H9 (cell line): Measurements from ENCODE around the gene PCGF3. TPM values are rescaled to one million over a fixed set of nuclear protein-coding genes. Genes with fewer than 3 reads are reported as not detected.

Experiments
- DNase-seq: peaks from one replicate; pipeline ENCODE4 v3.0.0-alpha.2; 2017
- H2AFZ ChIP-seq: one replicate; pipeline ENCODE4 v1.6.1; 2013; ENCODE audit warnings: mild to moderate bottlenecking, low read length, control low read depth, moderate library complexity
- H2AK5ac ChIP-seq: 2 replicates; pipeline ENCODE4 v1.6.1; 2013; ENCODE audit warnings: low read length, control low read depth, mixed read lengths; ENCODE audit not compliant: insufficient read length
- H2BK120ac ChIP-seq: one replicate; pipeline ENCODE4 v1.6.1; 2013; ENCODE audit warnings: low read depth, mild to moderate bottlenecking, low read length, control low read depth, inconsistent platforms; ENCODE audit not compliant: poor library complexity, severe bottlenecking
- H2BK12ac ChIP-seq: 2 replicates; pipeline ENCODE4 v1.6.1; 2013; ENCODE audit warnings: low read length, control low read depth, mixed read lengths, low read depth; ENCODE audit not compliant: insufficient read length
- H2BK15ac ChIP-seq: 2 replicates; pipeline ENCODE4 v1.6.1; 2013; ENCODE audit warnings: low read depth, low read length, control low read depth
- H2BK20ac ChIP-seq: one replicate; pipeline ENCODE4 v1.6.1; 2013; ENCODE audit warnings: low read depth, mild to moderate bottlenecking, low read length, control low read depth, inconsistent platforms; ENCODE audit not compliant: poor library complexity, severe bottlenecking
- H2BK5ac ChIP-seq: 2 replicates; pipeline ENCODE4 v1.6.1; 2013; ENCODE audit warnings: low read length, control low read depth, mixed read lengths; ENCODE audit not compliant: insufficient read length
- H3K14ac ChIP-seq: 2 replicates; pipeline ENCODE4 v1.6.1; 2013; ENCODE audit warnings: low read length, control low read depth; ENCODE audit not compliant: insufficient read depth
- H3K18ac ChIP-seq: 2 replicates; pipeline ENCODE4 v1.6.1; 2013; ENCODE audit warnings: low read depth, mild to moderate bottlenecking, mixed read lengths, low read length, control low read depth; ENCODE audit not compliant: insufficient read length
- H3K23ac ChIP-seq: 2 replicates; pipeline ENCODE4 v1.6.1; 2013; ENCODE audit warnings: low read length, control low read depth, mixed read lengths, low read depth; ENCODE audit not compliant: insufficient read length
- H3K23me2 ChIP-seq: 2 replicates; pipeline ENCODE4 v1.6.1; 2013; ENCODE audit warnings: low read depth, mild to moderate bottlenecking, mixed read lengths, low read length, control low read depth; ENCODE audit not compliant: insufficient read length, poor library complexity, severe bottlenecking
- H3K27ac ChIP-seq: 2 replicates; pipeline ENCODE4 v1.5.1; 2013; ENCODE audit warnings: low read length, control low read depth, mixed read lengths, low read depth; ENCODE audit not compliant: insufficient read length
- H3K27me3 ChIP-seq: 2 replicates; pipeline ENCODE4 v1.6.1; 2013; ENCODE audit warnings: low read length, control low read depth, inconsistent platforms; ENCODE audit not compliant: insufficient read depth
- H3K4ac ChIP-seq: 2 replicates; pipeline ENCODE4 v1.6.1; 2013; ENCODE audit warnings: low read depth, mild to moderate bottlenecking, control low read depth, inconsistent platforms, low read length, moderate library complexity
- H3K4me1 ChIP-seq: 2 replicates; pipeline ENCODE4 v1.6.1; 2013; ENCODE audit warnings: low read length, control low read depth, inconsistent platforms; ENCODE audit not compliant: insufficient read depth
- H3K4me2 ChIP-seq: 2 replicates; pipeline ENCODE4 v1.6.1; 2013; ENCODE audit warnings: low read length, control low read depth, mixed read lengths; ENCODE audit not compliant: insufficient read length, insufficient read depth
- H3K56ac ChIP-seq: 2 replicates; pipeline ENCODE4 v1.6.1; 2013; ENCODE audit warnings: low read depth, mild to moderate bottlenecking, mixed read lengths, low read length, control low read depth; ENCODE audit not compliant: insufficient read length
- H3K79me1 ChIP-seq: 2 replicates; pipeline ENCODE4 v1.6.1; 2013; ENCODE audit warnings: low read depth, mild to moderate bottlenecking, moderate library complexity, low read length, control low read depth, inconsistent platforms; ENCODE audit not compliant: insufficient read depth, poor library complexity, severe bottlenecking
- H3K79me2 ChIP-seq: 2 replicates; pipeline ENCODE4 v1.6.1; 2013; ENCODE audit warnings: low read length, control low read depth, inconsistent platforms; ENCODE audit not compliant: insufficient read depth
- H3K9ac ChIP-seq: 2 replicates; pipeline ENCODE4 v1.6.1; 2013; ENCODE audit warnings: low read length, control low read depth, mixed read lengths; ENCODE audit not compliant: insufficient read length; ENCODE audit errors: extremely low read depth
- H3K9me3 ChIP-seq: one replicate; pipeline ENCODE4 v1.6.1; 2013; ENCODE audit warnings: low read depth, low read length, inconsistent platforms; ENCODE audit not compliant: control insufficient read depth
- H3T11ph ChIP-seq: one replicate; pipeline ENCODE4 v1.6.1; 2013; ENCODE audit warnings: mild to moderate bottlenecking, low read length, control low read depth, inconsistent platforms
- H4K20me1 ChIP-seq: one replicate; pipeline ENCODE4 v1.6.1; 2013; ENCODE audit not compliant: control insufficient read depth, insufficient read length, insufficient read depth
- H4K5ac ChIP-seq: 2 replicates; pipeline ENCODE4 v1.6.1; 2013; ENCODE audit warnings: low read depth, mild to moderate bottlenecking, mixed read lengths, low read length, control low read depth; ENCODE audit not compliant: insufficient read length
- H4K8ac ChIP-seq: replicated peaks from 2 replicates; pipeline ENCODE4 v1.6.1; 2013; ENCODE audit warnings: low read length, control low read depth, mixed read lengths, low read depth; ENCODE audit not compliant: insufficient read length
- H4K91ac ChIP-seq: 2 replicates; pipeline ENCODE4 v1.6.1; 2013; ENCODE audit warnings: low read depth, mild to moderate bottlenecking, moderate library complexity, mixed read lengths, low read length, control low read depth; ENCODE audit not compliant: insufficient read length
- H3K27ac Mint-ChIP-seq, 3 experiments: 2 replicates in 2 of 3; 3 replicates in 1 of 3; pipeline ENCODE4 v1.8.0; 2020 to 2021; ENCODE audit warnings: mixed read lengths in 3 of 3, mild to moderate bottlenecking in 1 of 3, moderate library complexity in 1 of 3
- H3K27me3 Mint-ChIP-seq: 2 replicates; pipeline ENCODE4 v1.8.0; 2021; ENCODE audit warnings: low read depth, mild to moderate bottlenecking, moderate library complexity, mixed read lengths
- H3K36me3 Mint-ChIP-seq, 3 experiments: 2 replicates in 2 of 3; 3 replicates in 1 of 3; pipeline ENCODE4 v1.8.0; 2020 to 2021; ENCODE audit warnings: low read depth in 3 of 3, mixed read lengths in 3 of 3; ENCODE audit not compliant: insufficient read depth in 1 of 3
- H3K4me1 Mint-ChIP-seq, 2 experiments: 2 replicates each; pipeline ENCODE4 v1.8.0; 2020; ENCODE audit warnings: mixed read lengths in 2 of 2
- H3K4me3 Mint-ChIP-seq, 2 experiments: 2 replicates in 1 of 2; 3 replicates in 1 of 2; pipeline ENCODE4 v1.8.0; 2020 to 2021; ENCODE audit warnings: mild to moderate bottlenecking in 2 of 2, mixed read lengths in 2 of 2, moderate library complexity in 1 of 2
- H3K9me3 Mint-ChIP-seq, 2 experiments: 2 replicates in 1 of 2; 3 replicates in 1 of 2; pipeline ENCODE4 v1.8.0; 2020; ENCODE audit warnings: mild to moderate bottlenecking in 2 of 2, mixed read lengths in 2 of 2, moderate library complexity in 1 of 2
- WGBS: extraction: QIAGEN DNeasy Blood & Tissue Kit; methylation state at CpG from one replicate; pipeline ENCODE4 v1.1.7; 2013; ENCODE audit warnings: missing lambda C conversion rate, low lambda C conversion rate, mixed read lengths; ENCODE audit not compliant: insufficient read length; ENCODE audit errors: extremely low coverage; 5-methylcytosine and 5-hydroxymethylcytosine counted together
- long read RNA-seq: library from polyadenylated mRNA; unstranded; transcript quantifications from one replicate; pipeline ENCODE4 v2.0.0, GENCODE V29; 2020
- total RNA-seq: library from RNA; stranded (reverse); gene quantifications from 2 replicates; pipeline ENCODE4 v1.2.1, GENCODE V29; 2021
- TF ChIP-seq, protein P1 (sequence below): fragments of 200-600 bp; sonication (generic); conservative IDR thresholded peaks from 3 replicates; pipeline ENCODE4 v1.8.0; 2021; ENCODE audit warnings: antibody characterized with exemption, mild to moderate bottlenecking

PCGF3 gene, protein sequence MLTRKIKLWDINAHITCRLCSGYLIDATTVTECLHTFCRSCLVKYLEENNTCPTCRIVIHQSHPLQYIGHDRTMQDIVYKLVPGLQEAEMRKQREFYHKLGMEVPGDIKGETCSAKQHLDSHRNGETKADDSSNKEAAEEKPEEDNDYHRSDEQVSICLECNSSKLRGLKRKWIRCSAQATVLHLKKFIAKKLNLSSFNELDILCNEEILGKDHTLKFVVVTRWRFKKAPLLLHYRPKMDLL
- total RNA-seq = 42.6 and 43.1 TPM in 2 replicates
- long read RNA-seq, full-length matches to known transcripts = 67 of 102 reads
- long read RNA-seq, partial matches to known transcripts = 9 of 102 reads
- long read RNA-seq, other reads (novel, unspliced or antisense) = 26 of 102 reads

DNA sequence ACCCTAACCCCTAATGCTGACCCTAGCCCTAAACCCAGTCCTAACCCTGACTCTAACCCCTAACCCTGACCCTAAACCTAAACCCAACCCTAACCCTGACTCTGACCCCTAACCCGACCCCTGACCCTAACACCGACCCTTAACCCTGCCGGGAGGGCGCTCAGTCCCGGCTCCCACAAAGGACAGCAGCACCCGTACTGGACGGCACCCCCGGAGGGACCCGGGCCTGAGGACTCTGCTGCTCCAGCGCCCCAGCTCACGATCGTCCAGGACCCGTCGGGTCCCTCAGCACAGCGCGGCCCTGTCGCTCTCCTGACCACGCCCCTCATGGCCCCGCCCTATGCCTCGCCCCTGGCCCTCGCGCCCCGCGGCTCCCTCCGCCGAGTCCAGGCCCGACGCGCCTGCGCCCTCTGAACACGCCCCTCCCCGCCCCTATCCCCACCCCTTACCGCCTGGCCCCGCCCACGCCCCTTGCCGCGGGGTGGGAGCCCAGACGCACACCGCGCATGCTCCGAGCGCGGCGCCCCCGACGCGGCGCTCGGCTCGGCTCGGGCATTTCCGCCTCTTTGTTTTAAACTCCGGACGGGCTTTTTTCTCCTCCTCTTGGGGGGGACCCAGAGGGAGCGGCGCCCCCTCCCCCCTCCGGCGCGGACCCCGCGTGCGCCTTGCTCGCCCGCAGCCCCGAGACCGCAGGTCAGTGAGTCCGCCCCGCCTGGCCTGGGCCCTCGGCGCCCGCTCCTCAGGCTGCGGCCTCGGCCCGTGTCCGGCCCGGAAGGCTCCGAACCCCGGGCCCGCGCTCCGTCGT lies at the start of gene PCGF3:
Gene PCGF3 (plus strand): TSS at position 555 of the 805 bp plus-strand sequence. CDS start 27,849 bp downstream, outside the sequence.
- no peak within 1 kb of the TSS for H2AK5ac ChIP-seq
- no CpG with 5 or more reads among the region's 82 CpGs for WGBS
- H2BK120ac ChIP-seq = no peak within 1 kb of the TSS
- no peak within 1 kb of the TSS for H4K5ac ChIP-seq
- no peaks in the 10 kb centered on the region for H3K4me1 ChIP-seq
- H2AFZ ChIP-seq = no peak within 1 kb of the TSS
- no peak within 1 kb of the TSS for H3K56ac ChIP-seq
- H3K14ac ChIP-seq = peak within 1 kb of the TSS; percentile 91
- H3K9me3 Mint-ChIP-seq = peaks cover 0 to 7% of the 10 kb centered on the region in 2 experiments; a peak in 2 of 5 replicates
- H3K18ac ChIP-seq = peak within 1 kb of the TSS; percentile 56
- peak; percentile 97 for DNase-seq
- no peaks in the 10 kb centered on the region for H3K9me3 ChIP-seq
- H3K27me3 ChIP-seq = no peaks in the 10 kb centered on the region; the same call in 1 of the 2 replicates
- peak within 1 kb of the TSS; percentile 53 to 75 for H3K4me3 Mint-ChIP-seq
- H4K20me1 ChIP-seq = peaks cover 4% of the 10 kb centered on the region
- H3K9ac ChIP-seq = peak within 1 kb of the TSS; percentile 87
- H3K27ac ChIP-seq = no peak within 1 kb of the TSS
- no peak within 1 kb of the TSS for H2BK5ac ChIP-seq
- no peak within 1 kb of the TSS; a peak in 1 of 7 replicates for H3K27ac Mint-ChIP-seq
- H4K8ac ChIP-seq = no peak within 1 kb of the TSS
- TF ChIP-seq, protein P1, sequence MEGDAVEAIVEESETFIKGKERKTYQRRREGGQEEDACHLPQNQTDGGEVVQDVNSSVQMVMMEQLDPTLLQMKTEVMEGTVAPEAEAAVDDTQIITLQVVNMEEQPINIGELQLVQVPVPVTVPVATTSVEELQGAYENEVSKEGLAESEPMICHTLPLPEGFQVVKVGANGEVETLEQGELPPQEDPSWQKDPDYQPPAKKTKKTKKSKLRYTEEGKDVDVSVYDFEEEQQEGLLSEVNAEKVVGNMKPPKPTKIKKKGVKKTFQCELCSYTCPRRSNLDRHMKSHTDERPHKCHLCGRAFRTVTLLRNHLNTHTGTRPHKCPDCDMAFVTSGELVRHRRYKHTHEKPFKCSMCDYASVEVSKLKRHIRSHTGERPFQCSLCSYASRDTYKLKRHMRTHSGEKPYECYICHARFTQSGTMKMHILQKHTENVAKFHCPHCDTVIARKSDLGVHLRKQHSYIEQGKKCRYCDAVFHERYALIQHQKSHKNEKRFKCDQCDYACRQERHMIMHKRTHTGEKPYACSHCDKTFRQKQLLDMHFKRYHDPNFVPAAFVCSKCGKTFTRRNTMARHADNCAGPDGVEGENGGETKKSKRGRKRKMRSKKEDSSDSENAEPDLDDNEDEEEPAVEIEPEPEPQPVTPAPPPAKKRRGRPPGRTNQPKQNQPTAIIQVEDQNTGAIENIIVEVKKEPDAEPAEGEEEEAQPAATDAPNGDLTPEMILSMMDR = no peak
- peaks cover 8% of the 10 kb centered on the region for H3K79me1 ChIP-seq
- peaks cover 21% of the 10 kb centered on the region; the same call in 1 of the 2 replicates for H3K79me2 ChIP-seq
- H2BK20ac ChIP-seq = no peak within 1 kb of the TSS
- peaks cover 5 to 6% of the 10 kb centered on the region in 2 experiments; a peak in 3 of 4 replicates for H3K4me1 Mint-ChIP-seq
- H2BK15ac ChIP-seq = no peak within 1 kb of the TSS
- no peak within 1 kb of the TSS for H3T11ph ChIP-seq
- no peak within 1 kb of the TSS for H3K4ac ChIP-seq
- H3K36me3 Mint-ChIP-seq = peaks cover 18 to 21% (median 19%) of the 10 kb centered on the region in 3 experiments; a peak in 6 of 7 replicates
- no peak within 1 kb of the TSS for H2BK12ac ChIP-seq
- no peak within 1 kb of the TSS for H4K91ac ChIP-seq
- peak within 1 kb of the TSS; percentile 58 for H3K4me2 ChIP-seq
- no peak within 1 kb of the TSS for H3K23ac ChIP-seq
- H3K27me3 Mint-ChIP-seq = peaks cover 24% of the 10 kb centered on the region
- H3K23me2 ChIP-seq = peaks cover 3% of the 10 kb centered on the region
